Nephron progenitor cell (in vitro differentiated cells): ENCODE data around the gene ATXN2.

Experiments used
- DNase-seq: peaks from one replicate; pipeline ENCODE4 v3.0.0; 2021
- H3K27ac Mint-ChIP-seq: 2 replicates; pipeline ENCODE4 v1.8.0; 2021; ENCODE audit warnings: mild to moderate bottlenecking, moderate library complexity, mixed read lengths
- H3K27me3 Mint-ChIP-seq: 2 replicates; pipeline ENCODE4 v1.8.0; 2021; ENCODE audit warnings: mild to moderate bottlenecking, low read depth, mixed read lengths; ENCODE audit not compliant: poor library complexity
- H3K36me3 Mint-ChIP-seq: 2 replicates; pipeline ENCODE4 v1.8.0; 2021; ENCODE audit warnings: low read depth, mixed read lengths
- H3K4me1 Mint-ChIP-seq: 2 replicates; pipeline ENCODE4 v1.8.0; 2021; ENCODE audit warnings: mixed read lengths
- H3K4me3 Mint-ChIP-seq: 2 replicates; pipeline ENCODE4 v1.8.0; 2021; ENCODE audit warnings: mild to moderate bottlenecking, moderate library complexity, mixed read lengths
- H3K9me3 Mint-ChIP-seq: 2 replicates; pipeline ENCODE4 v1.8.0; 2021; ENCODE audit warnings: mild to moderate bottlenecking, moderate library complexity, mixed read lengths
- TF ChIP-seq, protein P1 (sequence below): fragments of 200-600 bp; sonication (generic); IDR thresholded peaks from 2 replicates; pipeline ENCODE4 v1.5.0; 2021; ENCODE audit warnings: antibody characterized with exemption

The ATXN2 gene

DNA sequence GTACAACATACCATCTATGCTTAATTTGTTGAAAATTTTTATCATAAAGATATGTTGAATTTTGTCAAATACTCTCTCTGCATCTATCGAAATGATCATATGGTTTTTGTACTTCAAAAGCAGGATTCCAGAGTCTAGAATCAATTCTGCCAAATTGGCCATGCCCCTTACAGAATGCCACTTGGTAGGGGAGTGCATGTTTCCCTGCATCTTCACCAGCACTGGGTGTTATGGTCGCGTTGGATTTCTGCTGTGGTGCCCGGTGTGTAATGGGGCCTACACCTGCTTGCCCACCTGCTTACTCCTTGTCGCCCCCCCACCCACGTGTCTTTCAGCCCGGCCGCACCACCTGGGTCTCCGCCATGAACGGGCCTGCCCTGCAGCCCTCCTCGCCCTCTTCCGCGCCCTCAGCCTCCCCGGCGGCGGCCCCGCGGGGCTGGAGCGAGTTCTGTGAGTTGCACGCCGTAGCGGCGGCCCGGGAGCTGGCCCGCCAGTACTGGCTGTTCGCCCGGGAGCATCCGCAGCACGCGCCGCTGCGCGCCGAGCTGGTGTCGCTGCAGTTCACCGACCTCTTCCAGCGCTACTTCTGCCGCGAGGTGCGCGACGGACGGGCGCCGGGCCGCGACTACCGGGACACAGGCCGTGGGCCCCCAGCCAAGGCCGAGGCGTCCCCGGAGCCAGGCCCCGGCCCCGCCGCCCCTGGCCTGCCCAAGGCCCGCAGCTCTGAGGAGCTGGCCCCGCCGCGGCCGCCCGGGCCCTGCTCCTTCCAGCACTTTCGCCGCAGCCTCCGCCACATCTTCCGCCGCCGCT is 181.1 kb downstream of the ATXN2 start:
- TF ChIP-seq, protein P1, sequence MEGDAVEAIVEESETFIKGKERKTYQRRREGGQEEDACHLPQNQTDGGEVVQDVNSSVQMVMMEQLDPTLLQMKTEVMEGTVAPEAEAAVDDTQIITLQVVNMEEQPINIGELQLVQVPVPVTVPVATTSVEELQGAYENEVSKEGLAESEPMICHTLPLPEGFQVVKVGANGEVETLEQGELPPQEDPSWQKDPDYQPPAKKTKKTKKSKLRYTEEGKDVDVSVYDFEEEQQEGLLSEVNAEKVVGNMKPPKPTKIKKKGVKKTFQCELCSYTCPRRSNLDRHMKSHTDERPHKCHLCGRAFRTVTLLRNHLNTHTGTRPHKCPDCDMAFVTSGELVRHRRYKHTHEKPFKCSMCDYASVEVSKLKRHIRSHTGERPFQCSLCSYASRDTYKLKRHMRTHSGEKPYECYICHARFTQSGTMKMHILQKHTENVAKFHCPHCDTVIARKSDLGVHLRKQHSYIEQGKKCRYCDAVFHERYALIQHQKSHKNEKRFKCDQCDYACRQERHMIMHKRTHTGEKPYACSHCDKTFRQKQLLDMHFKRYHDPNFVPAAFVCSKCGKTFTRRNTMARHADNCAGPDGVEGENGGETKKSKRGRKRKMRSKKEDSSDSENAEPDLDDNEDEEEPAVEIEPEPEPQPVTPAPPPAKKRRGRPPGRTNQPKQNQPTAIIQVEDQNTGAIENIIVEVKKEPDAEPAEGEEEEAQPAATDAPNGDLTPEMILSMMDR = no peak
- Mint-ChIP-seq H3K9me3 (no peaks in the 10 kb centered on the region), H3K36me3 (peaks cover 33% of the 10 kb centered on the region), H3K27ac (no peak overlapping the region), H3K27me3 (no peaks in the 10 kb centered on the region), H3K4me3 (no peak overlapping the region), H3K4me1 (peaks cover 10% of the 10 kb centered on the region)
- no peak for DNase-seq

DNA sequence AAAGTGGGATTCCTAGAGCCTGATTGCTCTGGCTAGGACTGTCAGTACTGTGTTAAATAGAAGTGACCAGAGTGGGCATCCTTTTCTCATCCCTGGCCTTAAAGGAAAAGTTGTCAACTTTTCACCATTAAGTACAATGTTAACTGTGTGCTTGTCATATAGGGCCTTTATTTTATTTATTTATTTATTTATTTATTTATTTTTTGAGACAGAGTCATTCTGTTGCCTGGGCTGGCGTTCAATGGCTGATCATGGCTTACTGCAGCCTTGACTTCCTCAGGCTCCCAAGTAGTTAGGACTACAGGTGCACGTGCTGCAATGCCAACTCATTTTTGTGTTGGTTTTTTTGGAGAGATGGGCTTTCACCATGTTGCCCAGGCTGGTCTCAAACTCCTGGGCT is 181.8 kb downstream of the ATXN2 start:
- TF ChIP-seq, protein P1 = no peak
- Mint-ChIP-seq H3K9me3 (no peaks in the 10 kb centered on the region), H3K27me3 (no peaks in the 10 kb centered on the region), H3K27ac (no peak overlapping the region), H3K4me1 (peaks cover 17% of the 10 kb centered on the region), H3K4me3 (no peak overlapping the region), H3K36me3 (peaks cover 30% of the 10 kb centered on the region)
- DNase-seq = no peak

DNA sequence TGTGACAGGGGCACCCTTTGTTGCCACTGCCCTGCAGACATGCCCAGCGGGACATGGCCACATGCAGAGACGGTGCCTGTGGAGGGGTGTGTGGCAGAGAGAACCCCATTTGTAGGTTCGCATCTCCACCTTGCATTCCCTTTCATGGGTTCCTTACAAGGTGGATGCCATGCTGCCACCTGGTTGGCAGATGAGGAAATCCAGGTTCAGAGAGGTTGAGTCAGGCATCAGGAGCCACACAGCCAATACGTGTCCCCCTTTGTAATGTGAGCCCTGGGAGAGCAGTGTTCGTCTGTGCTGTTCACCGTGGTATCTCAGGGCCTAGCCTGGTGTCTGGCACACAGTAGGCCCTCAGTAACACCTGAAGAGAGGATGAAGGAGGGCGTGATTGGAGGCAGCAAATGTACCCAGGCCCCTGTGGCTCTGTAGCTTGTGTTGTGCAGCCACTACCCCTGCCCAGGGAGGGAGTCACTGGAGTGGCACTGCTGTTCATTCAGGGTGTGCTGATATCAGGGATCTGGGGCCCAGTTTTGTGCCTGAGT is 184.3 kb downstream of the ATXN2 start:
- TF ChIP-seq, protein P1 = no peak
- Mint-ChIP-seq H3K27ac (no peak overlapping the region), H3K9me3 (no peaks in the 10 kb centered on the region), H3K4me1 (peaks cover 34% of the 10 kb centered on the region), H3K4me3 (no peak overlapping the region), H3K36me3 (peaks cover 16% of the 10 kb centered on the region), H3K27me3 (no peaks in the 10 kb centered on the region)
- no peak for DNase-seq

DNA sequence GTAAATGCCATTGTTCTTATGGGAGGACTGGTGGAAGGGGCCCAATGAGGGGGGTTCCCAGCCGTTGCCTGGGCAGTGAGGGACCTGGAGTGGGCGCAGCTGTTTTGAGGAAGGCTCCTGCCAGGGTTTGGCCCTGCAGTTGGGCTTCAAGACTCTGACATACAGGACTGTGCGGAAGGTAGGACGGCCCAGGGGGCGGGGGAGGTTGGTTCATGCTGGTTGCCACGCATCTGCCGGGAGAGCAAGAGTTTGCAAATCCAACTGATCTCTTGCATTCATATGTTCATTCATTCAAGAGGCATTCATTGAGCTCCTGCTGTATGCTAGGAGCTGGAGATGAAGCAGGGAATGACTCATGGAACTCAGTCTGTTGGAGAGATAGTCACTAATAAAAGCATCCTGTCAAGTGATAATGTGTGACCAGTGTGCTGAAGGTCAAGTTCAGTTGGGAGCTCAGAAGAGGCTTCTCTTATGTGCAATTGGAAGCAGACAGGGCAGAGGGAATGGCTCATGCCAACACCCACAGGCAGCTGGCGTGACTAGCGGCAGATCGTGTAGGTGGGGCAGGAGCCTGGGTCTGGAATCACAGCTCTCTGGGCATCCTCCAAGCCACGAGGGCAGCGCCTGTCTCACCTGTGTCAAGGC is 185.6 kb downstream of the ATXN2 start:
- H3K27ac Mint-ChIP-seq = no peak overlapping the region
- H3K4me1 Mint-ChIP-seq = peaks cover 45% of the 10 kb centered on the region

DNA sequence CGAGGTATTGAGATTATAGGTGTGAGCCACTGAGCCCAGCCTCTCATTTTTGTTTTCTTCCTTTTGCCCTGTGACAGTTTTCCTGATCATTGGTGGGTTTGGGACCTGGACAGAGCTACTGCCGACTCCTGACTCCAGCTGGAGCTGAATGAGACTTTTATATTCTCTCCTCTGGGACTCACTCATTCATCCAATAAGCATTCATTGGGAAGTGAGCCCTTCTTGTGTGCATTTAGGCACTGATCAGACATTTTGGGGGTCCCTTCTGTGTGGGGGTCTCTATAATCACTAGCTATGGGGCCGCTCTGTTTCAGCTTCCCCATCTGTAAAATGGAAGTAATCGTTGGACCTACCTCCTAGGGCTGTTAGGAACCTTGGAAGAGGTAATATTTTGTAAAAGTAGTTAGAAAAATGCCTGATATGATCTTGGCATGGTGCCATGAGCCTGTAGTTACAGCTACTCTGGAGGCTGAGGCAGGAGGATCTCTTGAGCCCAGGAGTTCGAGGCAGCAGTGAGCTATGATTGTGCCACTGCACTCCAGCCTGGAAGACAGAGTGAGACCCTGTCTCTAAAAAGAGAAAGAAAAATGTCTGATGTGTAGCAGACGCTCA is 186.2 kb downstream of the ATXN2 start:
- Mint-ChIP-seq H3K27ac (peak overlapping the region; percentile 73), H3K4me1 (peaks cover 49% of the 10 kb centered on the region), H3K27me3 (no peaks in the 10 kb centered on the region), H3K4me3 (no peak overlapping the region), H3K9me3 (no peaks in the 10 kb centered on the region), H3K36me3 (peaks cover 13% of the 10 kb centered on the region)
- TF ChIP-seq, protein P1 = no peak
- no peak for DNase-seq

More for the DNA sequence above, 185.6 kb downstream of the ATXN2 start:
- DNase-seq = no peak
- no peaks in the 10 kb centered on the region for H3K27me3 Mint-ChIP-seq
- peaks cover 13% of the 10 kb centered on the region for H3K36me3 Mint-ChIP-seq
- no peak overlapping the region for H3K4me3 Mint-ChIP-seq
- H3K9me3 Mint-ChIP-seq = no peaks in the 10 kb centered on the region
- TF ChIP-seq, protein P1 = no peak
